Stimulated activated CD4-positive, alpha-beta T cell treated with anti-CD3 and anti-CD28 coated beads, TNF-alpha, amount 100 ng/mL, for 1 hour (primary cell): ENCODE results near the gene TAGLN2.

ENCODE experiments used
- DNase-seq, 3 donors: peaks; one replicate each; pipeline ENCODE4 v3.0.0-alpha.2; 2020; ENCODE audit warnings: low read depth in 3 of 3, low spot score in 1 of 3

TAGLN2 gene

DNA sequence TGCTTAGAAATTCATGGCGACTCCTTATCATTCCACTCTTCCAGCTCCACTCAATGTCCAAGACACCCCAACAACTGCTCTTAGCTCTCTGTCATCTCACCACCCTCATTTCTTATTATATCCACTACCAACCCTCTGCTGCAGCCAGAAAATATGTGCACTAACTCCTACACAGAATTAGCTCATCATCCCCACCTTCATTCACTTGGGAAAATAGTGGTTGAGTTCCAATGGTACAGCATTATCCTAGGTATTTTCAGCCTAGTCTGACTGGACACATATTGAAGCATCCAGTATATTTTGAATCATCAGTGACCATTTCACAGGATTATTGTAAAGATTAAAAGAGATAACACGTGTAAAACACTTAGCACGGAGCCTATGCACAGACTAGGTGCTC, 46.2 kb downstream of the TAGLN2 start:
- DNase-seq, result no peak

DNA sequence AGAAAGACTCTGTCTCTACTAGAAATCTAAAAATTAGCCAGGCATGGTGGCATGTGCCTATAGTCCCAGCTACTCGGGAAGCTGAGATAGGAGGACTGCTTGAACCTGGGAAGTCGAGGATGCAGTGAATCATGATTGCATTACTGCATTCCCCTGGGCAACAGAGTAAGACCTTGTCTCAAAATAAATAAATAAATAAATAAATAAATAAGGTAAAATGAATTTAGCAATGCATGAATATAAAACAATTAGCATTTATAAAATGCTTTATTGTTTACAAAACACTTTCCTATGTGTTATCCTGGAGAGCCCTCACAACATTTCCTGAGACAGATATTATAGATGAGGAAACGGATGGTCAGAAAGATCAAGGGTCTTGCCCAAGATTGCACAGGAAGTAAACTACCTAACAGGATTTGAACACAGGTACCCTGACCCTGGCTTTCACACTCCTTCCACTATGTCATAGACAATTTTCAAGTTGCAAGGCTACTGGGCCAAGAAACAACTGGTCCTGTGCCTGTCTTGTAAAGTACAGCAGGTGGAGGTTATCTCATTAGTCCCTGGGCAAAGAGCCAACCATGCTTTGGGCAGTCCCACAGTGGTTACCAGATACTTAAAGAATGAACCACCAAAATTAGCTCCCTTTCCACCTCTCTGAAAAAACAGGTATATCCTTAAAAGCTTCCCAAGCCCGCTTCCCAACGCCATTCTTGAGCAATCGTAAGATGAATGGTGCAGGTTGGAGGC, 47.4 kb downstream of the TAGLN2 start:
- DNase-seq, result no peak

DNA sequence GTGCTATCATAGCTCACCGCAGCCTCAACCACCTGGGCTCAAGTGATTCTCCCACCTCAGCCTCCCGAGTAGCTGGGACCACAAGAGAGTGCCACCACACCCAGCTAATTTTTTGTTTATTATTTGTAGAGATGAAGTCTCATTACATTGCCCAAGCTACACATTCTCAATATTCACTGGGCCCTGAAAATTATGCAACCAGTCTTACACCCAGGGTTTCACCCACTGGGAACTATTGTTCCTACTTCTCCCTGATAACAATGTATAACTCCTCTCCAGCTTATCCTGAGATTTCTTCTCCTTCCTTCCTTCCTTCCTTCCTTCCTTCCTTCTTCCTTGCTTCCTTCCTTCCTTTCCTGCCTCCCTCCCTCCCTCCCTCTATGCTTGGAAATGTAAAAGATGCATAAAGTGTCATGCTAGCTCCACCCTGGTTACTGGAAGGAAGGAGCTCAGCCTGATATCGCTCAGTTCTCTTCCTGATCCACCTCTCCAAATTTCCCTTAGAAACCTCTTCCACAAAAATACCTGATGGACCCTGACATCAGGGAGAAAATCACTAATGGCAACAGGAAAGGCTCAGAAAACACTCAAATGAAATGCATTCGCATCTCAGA, 51.7 kb downstream of the TAGLN2 start:
- no peak for DNase-seq

DNA sequence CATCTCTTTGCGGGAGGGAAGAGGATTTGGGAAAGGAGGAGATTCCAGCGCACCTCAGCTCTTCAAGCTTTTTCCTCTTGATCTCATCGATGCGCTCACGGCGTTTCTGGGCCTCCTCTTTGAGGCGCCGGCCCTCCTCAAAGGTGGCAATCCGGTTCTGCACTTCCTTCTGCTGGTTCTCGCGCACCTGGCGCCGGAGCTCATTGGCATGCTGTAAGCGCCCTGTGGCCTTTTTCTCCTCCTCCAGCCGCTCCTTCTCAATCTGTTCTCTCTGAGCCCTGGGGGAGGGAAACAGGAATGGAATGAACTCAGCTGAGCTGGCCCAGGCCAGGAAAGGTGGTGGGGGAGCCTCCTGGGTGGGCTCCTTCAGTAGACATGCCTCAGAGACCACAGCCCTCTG, 52.4 kb downstream of the TAGLN2 start:
- DNase-seq, result no peak

DNA sequence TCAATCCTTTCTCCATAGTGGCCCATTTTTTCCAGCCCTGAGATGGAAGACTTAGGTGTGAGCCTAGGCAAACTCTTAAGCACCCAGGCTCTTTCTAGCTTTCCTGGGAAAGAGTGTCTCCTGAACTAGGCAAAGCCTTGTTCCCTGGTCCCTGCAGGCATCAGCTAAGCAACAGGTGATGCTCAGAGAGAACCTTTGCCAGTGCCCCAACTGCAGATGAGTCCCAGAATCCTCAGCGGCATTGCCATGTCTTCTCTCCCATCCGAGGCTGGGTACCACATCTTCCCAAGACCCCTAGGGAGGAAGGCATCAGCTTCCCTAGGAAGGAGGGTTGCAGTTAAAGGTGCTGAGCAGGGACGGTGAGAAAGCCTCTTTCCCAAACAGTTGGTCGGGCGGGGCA, 54.6 kb downstream of the TAGLN2 start:
- no peak for DNase-seq

DNA sequence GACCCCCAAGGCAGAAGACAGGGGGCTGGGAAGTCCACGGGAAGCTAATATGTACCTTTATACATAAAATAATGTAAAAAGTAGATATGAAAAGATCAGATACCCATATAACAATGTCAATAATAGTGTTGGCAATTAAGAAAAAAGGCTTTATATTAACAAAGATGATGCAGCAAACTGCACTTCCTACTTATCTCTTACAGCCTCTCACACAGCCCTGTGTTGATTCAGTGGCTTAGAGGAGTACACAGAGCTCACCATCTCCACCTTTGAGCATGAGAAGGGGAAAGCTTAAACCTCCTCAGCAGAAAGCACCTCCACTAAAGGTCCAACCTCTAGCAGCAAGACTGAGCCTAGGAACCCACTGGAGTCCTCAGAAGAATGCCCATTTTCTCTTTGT, 55.7 kb downstream of the TAGLN2 start:
- no peak for DNase-seq

DNA sequence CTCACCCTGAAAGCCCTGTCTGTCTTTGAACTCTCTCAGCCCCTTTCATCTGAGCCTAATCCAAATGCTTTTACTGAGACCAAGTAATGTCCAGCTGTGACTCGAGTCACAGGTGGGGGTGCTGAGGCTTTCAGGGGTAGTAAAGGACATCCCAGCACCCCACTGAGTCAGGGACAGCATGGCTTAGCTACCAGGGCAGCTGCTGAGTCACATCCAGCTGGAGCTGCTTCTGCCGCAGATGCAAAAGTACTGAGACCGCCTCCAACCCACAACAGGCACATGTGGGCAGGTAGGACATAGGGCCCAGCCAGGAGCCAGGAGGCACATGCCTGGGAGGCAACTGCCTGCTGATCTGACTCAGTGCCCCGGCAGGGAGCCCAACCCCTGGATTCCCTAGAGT, 56.1 kb downstream of the TAGLN2 start:
- no peak for DNase-seq

DNA sequence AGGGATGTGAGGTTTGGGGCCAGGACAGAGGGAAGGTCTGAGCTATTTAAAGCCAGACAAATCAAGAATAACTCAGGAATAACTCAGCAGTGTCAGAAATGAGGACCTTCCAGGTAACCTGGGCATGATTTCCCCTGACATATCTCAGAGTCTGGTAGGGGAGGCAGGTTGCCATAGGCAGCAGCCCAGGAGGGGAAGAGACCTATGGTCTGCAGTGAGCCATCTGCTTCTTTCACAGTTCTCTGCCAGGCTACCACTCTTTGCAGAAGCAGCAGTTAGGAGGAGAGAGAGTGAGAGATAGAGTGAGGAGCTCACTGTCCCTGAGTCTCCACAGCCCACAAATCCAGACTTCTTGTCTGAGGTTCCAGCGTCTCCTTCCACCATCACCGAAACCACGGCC, 56.5 kb downstream of the TAGLN2 start:
- DNase-seq, result no peak
